Measurements from ENCODE around the gene LRRIQ4.

GRCh38 chr3:169792359-169792758 is 20.3 kb upstream of the LRRIQ4 start:
- TF ChIP-seq EZH2 (IDR thresholded peaks at IDR 0.05; ENCODE audit: insufficient read depth, poor library complexity, severe bottlenecking) (no peak), EZH2phosphoT487 (IDR thresholded peaks at IDR 0.05; ENCODE audit: insufficient read depth, low read depth) (no peak)
